H9 (cell line): ENCODE data around the gene CCDC102B. TPM values are rescaled to one million over a fixed set of nuclear protein-coding genes. Genes with fewer than 3 reads are reported as not detected.

ENCODE experiments used
- DNase-seq: peaks from one replicate; pipeline ENCODE4 v3.0.0-alpha.2; 2017
- H2AFZ ChIP-seq: one replicate; pipeline ENCODE4 v1.6.1; 2013; ENCODE audit warnings: mild to moderate bottlenecking, low read length, control low read depth, moderate library complexity
- H2AK5ac ChIP-seq: 2 replicates; pipeline ENCODE4 v1.6.1; 2013; ENCODE audit warnings: low read length, control low read depth, mixed read lengths; ENCODE audit not compliant: insufficient read length
- H2BK120ac ChIP-seq: one replicate; pipeline ENCODE4 v1.6.1; 2013; ENCODE audit warnings: low read depth, mild to moderate bottlenecking, low read length, control low read depth, inconsistent platforms; ENCODE audit not compliant: poor library complexity, severe bottlenecking
- H2BK12ac ChIP-seq: 2 replicates; pipeline ENCODE4 v1.6.1; 2013; ENCODE audit warnings: low read length, control low read depth, mixed read lengths, low read depth; ENCODE audit not compliant: insufficient read length
- H2BK15ac ChIP-seq: 2 replicates; pipeline ENCODE4 v1.6.1; 2013; ENCODE audit warnings: low read depth, low read length, control low read depth
- H2BK20ac ChIP-seq: one replicate; pipeline ENCODE4 v1.6.1; 2013; ENCODE audit warnings: low read depth, mild to moderate bottlenecking, low read length, control low read depth, inconsistent platforms; ENCODE audit not compliant: poor library complexity, severe bottlenecking
- H2BK5ac ChIP-seq: 2 replicates; pipeline ENCODE4 v1.6.1; 2013; ENCODE audit warnings: low read length, control low read depth, mixed read lengths; ENCODE audit not compliant: insufficient read length
- H3K14ac ChIP-seq: 2 replicates; pipeline ENCODE4 v1.6.1; 2013; ENCODE audit warnings: low read length, control low read depth; ENCODE audit not compliant: insufficient read depth
- H3K18ac ChIP-seq: 2 replicates; pipeline ENCODE4 v1.6.1; 2013; ENCODE audit warnings: low read depth, mild to moderate bottlenecking, mixed read lengths, low read length, control low read depth; ENCODE audit not compliant: insufficient read length
- H3K23ac ChIP-seq: 2 replicates; pipeline ENCODE4 v1.6.1; 2013; ENCODE audit warnings: low read length, control low read depth, mixed read lengths, low read depth; ENCODE audit not compliant: insufficient read length
- H3K23me2 ChIP-seq: 2 replicates; pipeline ENCODE4 v1.6.1; 2013; ENCODE audit warnings: low read depth, mild to moderate bottlenecking, mixed read lengths, low read length, control low read depth; ENCODE audit not compliant: insufficient read length, poor library complexity, severe bottlenecking
- H3K27ac ChIP-seq: 2 replicates; pipeline ENCODE4 v1.5.1; 2013; ENCODE audit warnings: low read length, control low read depth, mixed read lengths, low read depth; ENCODE audit not compliant: insufficient read length
- H3K27me3 ChIP-seq: 2 replicates; pipeline ENCODE4 v1.6.1; 2013; ENCODE audit warnings: low read length, control low read depth, inconsistent platforms; ENCODE audit not compliant: insufficient read depth
- H3K4ac ChIP-seq: 2 replicates; pipeline ENCODE4 v1.6.1; 2013; ENCODE audit warnings: low read depth, mild to moderate bottlenecking, control low read depth, inconsistent platforms, low read length, moderate library complexity
- H3K4me1 ChIP-seq: 2 replicates; pipeline ENCODE4 v1.6.1; 2013; ENCODE audit warnings: low read length, control low read depth, inconsistent platforms; ENCODE audit not compliant: insufficient read depth
- H3K4me2 ChIP-seq: 2 replicates; pipeline ENCODE4 v1.6.1; 2013; ENCODE audit warnings: low read length, control low read depth, mixed read lengths; ENCODE audit not compliant: insufficient read length, insufficient read depth
- H3K56ac ChIP-seq: 2 replicates; pipeline ENCODE4 v1.6.1; 2013; ENCODE audit warnings: low read depth, mild to moderate bottlenecking, mixed read lengths, low read length, control low read depth; ENCODE audit not compliant: insufficient read length
- H3K79me1 ChIP-seq: 2 replicates; pipeline ENCODE4 v1.6.1; 2013; ENCODE audit warnings: low read depth, mild to moderate bottlenecking, moderate library complexity, low read length, control low read depth, inconsistent platforms; ENCODE audit not compliant: insufficient read depth, poor library complexity, severe bottlenecking
- H3K79me2 ChIP-seq: 2 replicates; pipeline ENCODE4 v1.6.1; 2013; ENCODE audit warnings: low read length, control low read depth, inconsistent platforms; ENCODE audit not compliant: insufficient read depth
- H3K9ac ChIP-seq: 2 replicates; pipeline ENCODE4 v1.6.1; 2013; ENCODE audit warnings: low read length, control low read depth, mixed read lengths; ENCODE audit not compliant: insufficient read length; ENCODE audit errors: extremely low read depth
- H3K9me3 ChIP-seq: one replicate; pipeline ENCODE4 v1.6.1; 2013; ENCODE audit warnings: low read depth, low read length, inconsistent platforms; ENCODE audit not compliant: control insufficient read depth
- H3T11ph ChIP-seq: one replicate; pipeline ENCODE4 v1.6.1; 2013; ENCODE audit warnings: mild to moderate bottlenecking, low read length, control low read depth, inconsistent platforms
- H4K20me1 ChIP-seq: one replicate; pipeline ENCODE4 v1.6.1; 2013; ENCODE audit not compliant: control insufficient read depth, insufficient read length, insufficient read depth
- H4K5ac ChIP-seq: 2 replicates; pipeline ENCODE4 v1.6.1; 2013; ENCODE audit warnings: low read depth, mild to moderate bottlenecking, mixed read lengths, low read length, control low read depth; ENCODE audit not compliant: insufficient read length
- H4K8ac ChIP-seq: replicated peaks from 2 replicates; pipeline ENCODE4 v1.6.1; 2013; ENCODE audit warnings: low read length, control low read depth, mixed read lengths, low read depth; ENCODE audit not compliant: insufficient read length
- H4K91ac ChIP-seq: 2 replicates; pipeline ENCODE4 v1.6.1; 2013; ENCODE audit warnings: low read depth, mild to moderate bottlenecking, moderate library complexity, mixed read lengths, low read length, control low read depth; ENCODE audit not compliant: insufficient read length
- H3K27ac Mint-ChIP-seq, 3 experiments: 2 replicates in 2 of 3; 3 replicates in 1 of 3; pipeline ENCODE4 v1.8.0; 2020 to 2021; ENCODE audit warnings: mixed read lengths in 3 of 3, mild to moderate bottlenecking in 1 of 3, moderate library complexity in 1 of 3
- H3K27me3 Mint-ChIP-seq: 2 replicates; pipeline ENCODE4 v1.8.0; 2021; ENCODE audit warnings: low read depth, mild to moderate bottlenecking, moderate library complexity, mixed read lengths
- H3K36me3 Mint-ChIP-seq, 3 experiments: 2 replicates in 2 of 3; 3 replicates in 1 of 3; pipeline ENCODE4 v1.8.0; 2020 to 2021; ENCODE audit warnings: low read depth in 3 of 3, mixed read lengths in 3 of 3; ENCODE audit not compliant: insufficient read depth in 1 of 3
- H3K4me1 Mint-ChIP-seq, 2 experiments: 2 replicates each; pipeline ENCODE4 v1.8.0; 2020; ENCODE audit warnings: mixed read lengths in 2 of 2
- H3K4me3 Mint-ChIP-seq, 2 experiments: 2 replicates in 1 of 2; 3 replicates in 1 of 2; pipeline ENCODE4 v1.8.0; 2020 to 2021; ENCODE audit warnings: mild to moderate bottlenecking in 2 of 2, mixed read lengths in 2 of 2, moderate library complexity in 1 of 2
- H3K9me3 Mint-ChIP-seq, 2 experiments: 2 replicates in 1 of 2; 3 replicates in 1 of 2; pipeline ENCODE4 v1.8.0; 2020; ENCODE audit warnings: mild to moderate bottlenecking in 2 of 2, mixed read lengths in 2 of 2, moderate library complexity in 1 of 2
- WGBS: extraction: QIAGEN DNeasy Blood & Tissue Kit; methylation state at CpG from one replicate; pipeline ENCODE4 v1.1.7; 2013; ENCODE audit warnings: missing lambda C conversion rate, low lambda C conversion rate, mixed read lengths; ENCODE audit not compliant: insufficient read length; ENCODE audit errors: extremely low coverage; 5-methylcytosine and 5-hydroxymethylcytosine counted together
- total RNA-seq: library from RNA; stranded (reverse); gene quantifications from 2 replicates; pipeline ENCODE4 v1.2.1, GENCODE V29; 2021
- TF ChIP-seq, protein P1 (sequence below): fragments of 200-600 bp; sonication (generic); conservative IDR thresholded peaks from 3 replicates; pipeline ENCODE4 v1.8.0; 2021; ENCODE audit warnings: antibody characterized with exemption, mild to moderate bottlenecking

Gene CCDC102B
- total RNA-seq, 1 experiment from 2014 or later: 1.2 TPM

DNA sequence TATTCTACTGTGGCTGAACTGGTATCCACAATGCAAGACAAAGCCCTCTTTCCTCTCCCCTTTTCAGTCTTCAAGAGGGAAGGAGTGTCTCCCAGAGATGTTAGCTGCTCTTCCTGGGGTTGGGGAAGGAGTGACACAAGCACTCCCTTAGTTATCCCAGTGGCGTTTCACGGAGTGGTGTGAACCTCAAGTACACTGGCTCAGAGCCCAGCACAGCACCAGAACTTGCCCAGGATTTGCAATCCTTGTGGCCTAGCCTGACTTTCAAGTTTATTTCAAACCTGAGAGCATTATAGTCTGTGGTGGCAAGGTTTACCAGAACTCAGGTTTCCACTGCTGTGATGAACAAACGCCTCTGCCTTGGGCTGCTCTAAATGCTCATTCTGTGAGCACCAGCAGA, 162.5 kb downstream of the CCDC102B start:
- Histone ChIP-seq H2BK120ac (no peak overlapping the region), H3K9ac (no peak overlapping the region), H3K56ac (no peak overlapping the region), H2AK5ac (no peak overlapping the region), H3K4ac (no peak overlapping the region), H3T11ph (no peak overlapping the region), H2BK5ac (no peak overlapping the region), H3K4me1 (no peaks in the 10 kb centered on the region), H4K5ac (no peak overlapping the region), H3K27ac (no peak overlapping the region), H3K9me3 (no peaks in the 10 kb centered on the region), H3K4me2 (no peak overlapping the region), H3K18ac (no peak overlapping the region), H3K27me3 (no peaks in the 10 kb centered on the region), H2BK20ac (no peak overlapping the region), H3K23ac (no peak overlapping the region), H2BK12ac (no peak overlapping the region), H3K79me1 (no peaks in the 10 kb centered on the region), H2BK15ac (no peak overlapping the region), H3K79me2 (no peaks in the 10 kb centered on the region), H2AFZ (no peak overlapping the region), H4K8ac (no peak overlapping the region), H4K91ac (no peak overlapping the region), H3K23me2 (no peaks in the 10 kb centered on the region), H4K20me1 (no peaks in the 10 kb centered on the region), H3K14ac (no peak overlapping the region)
- no peak for DNase-seq
- peak overlapping the region in 1 of 3 experiments; percentile 33; a peak in 2 of 7 replicates for H3K27ac Mint-ChIP-seq
- H3K9me3 Mint-ChIP-seq: 0 out of 5 replicates have a peak, but pooled peaks cover 0 to 2% of the 10 kb centered on the region in 2 experiments
- TF ChIP-seq, protein P1, sequence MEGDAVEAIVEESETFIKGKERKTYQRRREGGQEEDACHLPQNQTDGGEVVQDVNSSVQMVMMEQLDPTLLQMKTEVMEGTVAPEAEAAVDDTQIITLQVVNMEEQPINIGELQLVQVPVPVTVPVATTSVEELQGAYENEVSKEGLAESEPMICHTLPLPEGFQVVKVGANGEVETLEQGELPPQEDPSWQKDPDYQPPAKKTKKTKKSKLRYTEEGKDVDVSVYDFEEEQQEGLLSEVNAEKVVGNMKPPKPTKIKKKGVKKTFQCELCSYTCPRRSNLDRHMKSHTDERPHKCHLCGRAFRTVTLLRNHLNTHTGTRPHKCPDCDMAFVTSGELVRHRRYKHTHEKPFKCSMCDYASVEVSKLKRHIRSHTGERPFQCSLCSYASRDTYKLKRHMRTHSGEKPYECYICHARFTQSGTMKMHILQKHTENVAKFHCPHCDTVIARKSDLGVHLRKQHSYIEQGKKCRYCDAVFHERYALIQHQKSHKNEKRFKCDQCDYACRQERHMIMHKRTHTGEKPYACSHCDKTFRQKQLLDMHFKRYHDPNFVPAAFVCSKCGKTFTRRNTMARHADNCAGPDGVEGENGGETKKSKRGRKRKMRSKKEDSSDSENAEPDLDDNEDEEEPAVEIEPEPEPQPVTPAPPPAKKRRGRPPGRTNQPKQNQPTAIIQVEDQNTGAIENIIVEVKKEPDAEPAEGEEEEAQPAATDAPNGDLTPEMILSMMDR: no peak
- H3K27me3 Mint-ChIP-seq: no peaks in the 10 kb centered on the region
- no CpG with 5 or more reads among the region's 3 CpGs for WGBS
- H3K4me3 Mint-ChIP-seq: no peak overlapping the region
- H3K4me1 Mint-ChIP-seq: no peaks in the 10 kb centered on the region
- no peaks in the 10 kb centered on the region for H3K36me3 Mint-ChIP-seq
